H1 (cell line): ENCODE results near the gene TRDN. TPM values are rescaled to one million over a fixed set of nuclear protein-coding genes. Genes with fewer than 3 reads are reported as not detected.

ENCODE experiments used
- POLR2A ChIP-seq, 2 experiments: IDR thresholded peaks; 1 replicate in 1 of 2; 2 replicates in 1 of 2; pipeline ENCODE4 v1.6.1; 2011; ENCODE audit warnings: low read depth in 2 of 2, low read length in 2 of 2, mild to moderate bottlenecking in 2 of 2; ENCODE audit errors: control extremely low read depth in 1 of 2
- RAD21 ChIP-seq, 2 experiments: IDR thresholded peaks in 1 of 2; conservative IDR thresholded peaks in 1 of 2; 2 replicates each; pipeline ENCODE4 v1.6.1; 2011; ENCODE audit warnings: low read depth in 2 of 2, low read length in 2 of 2, improper control_type of control experiment in 1 of 2, inconsistent platforms in 1 of 2, mild to moderate bottlenecking in 1 of 2, moderate library complexity in 1 of 2
- SP2 ChIP-seq: IDR thresholded peaks from 2 replicates; pipeline ENCODE4 v1.6.1; 2012; ENCODE audit warnings: mild to moderate bottlenecking, low read length, inconsistent platforms
- polyA plus RNA-seq, 7 experiments: library from polyadenylated mRNA; depleted of rRNA in 3 of 7; stranded (reverse) in 5 of 7; unstranded in 2 of 7; fragments of >200 nt in 5 of 7; fragments of 200-250 nt in 2 of 7; gene quantifications; 1 replicate in 5 of 7; 2 replicates in 1 of 7; 4 replicates in 1 of 7; pipeline versions ENCODE4 v1.2.1 to v1.2.3, GENCODE V29; 2011 to 2013; ENCODE audit warnings: missing spikeins in 2 of 7, mixed read lengths in 2 of 7
- total RNA-seq: library from RNA; stranded (reverse); fragmentation: NEBNext Ultra II Directional; extraction: Animal tissue kit (Norgen Biotek cat#: 25700); gene quantifications from 2 replicates; pipeline ENCODE4 v1.2.1, GENCODE V29; 2021
- TF ChIP-seq, protein P1 (sequence below): fragments of 300-600 bp; sonication (generic); IDR thresholded peaks from 2 replicates; pipeline ENCODE4 v1.7.1; 2012; ENCODE audit warnings: low read length, moderate library complexity, mild to moderate bottlenecking, inconsistent platforms; ENCODE audit not compliant: insufficient replicate concordance
- TF ChIP-seq, protein P2 (sequence below), 3 experiments: IDR thresholded peaks; 1 replicate in 2 of 3; 2 replicates in 1 of 3; pipeline versions ENCODE4 v1.5.1 to v1.6.1; 2011; ENCODE audit warnings: low read length in 3 of 3, mild to moderate bottlenecking in 3 of 3, inconsistent platforms in 2 of 3, low read depth in 1 of 3, moderate library complexity in 1 of 3; ENCODE audit not compliant: insufficient read depth in 1 of 3; ENCODE audit errors: control extremely low read depth in 1 of 3
- TF ChIP-seq, protein P3 (sequence below): IDR thresholded peaks from 2 replicates; pipeline ENCODE4 v1.6.1; 2011; ENCODE audit warnings: low read depth, mild to moderate bottlenecking, low read length; ENCODE audit not compliant: insufficient read depth
- TF ChIP-seq, protein P4 (sequence below): IDR thresholded peaks from 2 replicates; pipeline ENCODE4 v1.6.1; 2011; ENCODE audit warnings: low read length, improper control_type of control experiment

The TRDN gene
- total and polyA plus RNA-seq, 2 of the 8 experiments (the other 6 are each of a cell fraction or from before 2014, with no cell fraction given) = 1.6 to 41.6 TPM

GRCh38 chr6:123332070-123332469 is 304.7 kb downstream of the TRDN start (continued):
- TF ChIP-seq, protein P1, sequence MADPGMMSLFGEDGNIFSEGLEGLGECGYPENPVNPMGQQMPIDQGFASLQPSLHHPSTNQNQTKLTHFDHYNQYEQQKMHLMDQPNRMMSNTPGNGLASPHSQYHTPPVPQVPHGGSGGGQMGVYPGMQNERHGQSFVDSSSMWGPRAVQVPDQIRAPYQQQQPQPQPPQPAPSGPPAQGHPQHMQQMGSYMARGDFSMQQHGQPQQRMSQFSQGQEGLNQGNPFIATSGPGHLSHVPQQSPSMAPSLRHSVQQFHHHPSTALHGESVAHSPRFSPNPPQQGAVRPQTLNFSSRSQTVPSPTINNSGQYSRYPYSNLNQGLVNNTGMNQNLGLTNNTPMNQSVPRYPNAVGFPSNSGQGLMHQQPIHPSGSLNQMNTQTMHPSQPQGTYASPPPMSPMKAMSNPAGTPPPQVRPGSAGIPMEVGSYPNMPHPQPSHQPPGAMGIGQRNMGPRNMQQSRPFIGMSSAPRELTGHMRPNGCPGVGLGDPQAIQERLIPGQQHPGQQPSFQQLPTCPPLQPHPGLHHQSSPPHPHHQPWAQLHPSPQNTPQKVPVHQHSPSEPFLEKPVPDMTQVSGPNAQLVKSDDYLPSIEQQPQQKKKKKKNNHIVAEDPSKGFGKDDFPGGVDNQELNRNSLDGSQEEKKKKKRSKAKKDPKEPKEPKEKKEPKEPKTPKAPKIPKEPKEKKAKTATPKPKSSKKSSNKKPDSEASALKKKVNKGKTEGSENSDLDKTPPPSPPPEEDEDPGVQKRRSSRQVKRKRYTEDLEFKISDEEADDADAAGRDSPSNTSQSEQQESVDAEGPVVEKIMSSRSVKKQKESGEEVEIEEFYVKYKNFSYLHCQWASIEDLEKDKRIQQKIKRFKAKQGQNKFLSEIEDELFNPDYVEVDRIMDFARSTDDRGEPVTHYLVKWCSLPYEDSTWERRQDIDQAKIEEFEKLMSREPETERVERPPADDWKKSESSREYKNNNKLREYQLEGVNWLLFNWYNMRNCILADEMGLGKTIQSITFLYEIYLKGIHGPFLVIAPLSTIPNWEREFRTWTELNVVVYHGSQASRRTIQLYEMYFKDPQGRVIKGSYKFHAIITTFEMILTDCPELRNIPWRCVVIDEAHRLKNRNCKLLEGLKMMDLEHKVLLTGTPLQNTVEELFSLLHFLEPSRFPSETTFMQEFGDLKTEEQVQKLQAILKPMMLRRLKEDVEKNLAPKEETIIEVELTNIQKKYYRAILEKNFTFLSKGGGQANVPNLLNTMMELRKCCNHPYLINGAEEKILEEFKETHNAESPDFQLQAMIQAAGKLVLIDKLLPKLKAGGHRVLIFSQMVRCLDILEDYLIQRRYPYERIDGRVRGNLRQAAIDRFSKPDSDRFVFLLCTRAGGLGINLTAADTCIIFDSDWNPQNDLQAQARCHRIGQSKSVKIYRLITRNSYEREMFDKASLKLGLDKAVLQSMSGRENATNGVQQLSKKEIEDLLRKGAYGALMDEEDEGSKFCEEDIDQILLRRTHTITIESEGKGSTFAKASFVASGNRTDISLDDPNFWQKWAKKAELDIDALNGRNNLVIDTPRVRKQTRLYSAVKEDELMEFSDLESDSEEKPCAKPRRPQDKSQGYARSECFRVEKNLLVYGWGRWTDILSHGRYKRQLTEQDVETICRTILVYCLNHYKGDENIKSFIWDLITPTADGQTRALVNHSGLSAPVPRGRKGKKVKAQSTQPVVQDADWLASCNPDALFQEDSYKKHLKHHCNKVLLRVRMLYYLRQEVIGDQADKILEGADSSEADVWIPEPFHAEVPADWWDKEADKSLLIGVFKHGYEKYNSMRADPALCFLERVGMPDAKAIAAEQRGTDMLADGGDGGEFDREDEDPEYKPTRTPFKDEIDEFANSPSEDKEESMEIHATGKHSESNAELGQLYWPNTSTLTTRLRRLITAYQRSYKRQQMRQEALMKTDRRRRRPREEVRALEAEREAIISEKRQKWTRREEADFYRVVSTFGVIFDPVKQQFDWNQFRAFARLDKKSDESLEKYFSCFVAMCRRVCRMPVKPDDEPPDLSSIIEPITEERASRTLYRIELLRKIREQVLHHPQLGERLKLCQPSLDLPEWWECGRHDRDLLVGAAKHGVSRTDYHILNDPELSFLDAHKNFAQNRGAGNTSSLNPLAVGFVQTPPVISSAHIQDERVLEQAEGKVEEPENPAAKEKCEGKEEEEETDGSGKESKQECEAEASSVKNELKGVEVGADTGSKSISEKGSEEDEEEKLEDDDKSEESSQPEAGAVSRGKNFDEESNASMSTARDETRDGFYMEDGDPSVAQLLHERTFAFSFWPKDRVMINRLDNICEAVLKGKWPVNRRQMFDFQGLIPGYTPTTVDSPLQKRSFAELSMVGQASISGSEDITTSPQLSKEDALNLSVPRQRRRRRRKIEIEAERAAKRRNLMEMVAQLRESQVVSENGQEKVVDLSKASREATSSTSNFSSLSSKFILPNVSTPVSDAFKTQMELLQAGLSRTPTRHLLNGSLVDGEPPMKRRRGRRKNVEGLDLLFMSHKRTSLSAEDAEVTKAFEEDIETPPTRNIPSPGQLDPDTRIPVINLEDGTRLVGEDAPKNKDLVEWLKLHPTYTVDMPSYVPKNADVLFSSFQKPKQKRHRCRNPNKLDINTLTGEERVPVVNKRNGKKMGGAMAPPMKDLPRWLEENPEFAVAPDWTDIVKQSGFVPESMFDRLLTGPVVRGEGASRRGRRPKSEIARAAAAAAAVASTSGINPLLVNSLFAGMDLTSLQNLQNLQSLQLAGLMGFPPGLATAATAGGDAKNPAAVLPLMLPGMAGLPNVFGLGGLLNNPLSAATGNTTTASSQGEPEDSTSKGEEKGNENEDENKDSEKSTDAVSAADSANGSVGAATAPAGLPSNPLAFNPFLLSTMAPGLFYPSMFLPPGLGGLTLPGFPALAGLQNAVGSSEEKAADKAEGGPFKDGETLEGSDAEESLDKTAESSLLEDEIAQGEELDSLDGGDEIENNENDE = no peak
- TF ChIP-seq SP2 (no peak), POLR2A (IDR thresholded peaks at IDR 0.05; ENCODE audit: control extremely low read depth in 1 of 2, low read depth in 2 of 2, low read length in 2 of 2) (no peak), RAD21 (IDR thresholded peaks at IDR 0.05 in 1 of 2, conservative IDR thresholded peaks at IDR 0.05 in 1 of 2; ENCODE audit: low read depth in 2 of 2, low read length in 2 of 2) (no peak)
- TF ChIP-seq, protein P2, sequence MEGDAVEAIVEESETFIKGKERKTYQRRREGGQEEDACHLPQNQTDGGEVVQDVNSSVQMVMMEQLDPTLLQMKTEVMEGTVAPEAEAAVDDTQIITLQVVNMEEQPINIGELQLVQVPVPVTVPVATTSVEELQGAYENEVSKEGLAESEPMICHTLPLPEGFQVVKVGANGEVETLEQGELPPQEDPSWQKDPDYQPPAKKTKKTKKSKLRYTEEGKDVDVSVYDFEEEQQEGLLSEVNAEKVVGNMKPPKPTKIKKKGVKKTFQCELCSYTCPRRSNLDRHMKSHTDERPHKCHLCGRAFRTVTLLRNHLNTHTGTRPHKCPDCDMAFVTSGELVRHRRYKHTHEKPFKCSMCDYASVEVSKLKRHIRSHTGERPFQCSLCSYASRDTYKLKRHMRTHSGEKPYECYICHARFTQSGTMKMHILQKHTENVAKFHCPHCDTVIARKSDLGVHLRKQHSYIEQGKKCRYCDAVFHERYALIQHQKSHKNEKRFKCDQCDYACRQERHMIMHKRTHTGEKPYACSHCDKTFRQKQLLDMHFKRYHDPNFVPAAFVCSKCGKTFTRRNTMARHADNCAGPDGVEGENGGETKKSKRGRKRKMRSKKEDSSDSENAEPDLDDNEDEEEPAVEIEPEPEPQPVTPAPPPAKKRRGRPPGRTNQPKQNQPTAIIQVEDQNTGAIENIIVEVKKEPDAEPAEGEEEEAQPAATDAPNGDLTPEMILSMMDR (IDR thresholded peaks at IDR 0.05; ENCODE audit: control extremely low read depth in 1 of 3, insufficient read depth in 1 of 3, low read depth in 1 of 3, low read length in 3 of 3) = no peak
- TF ChIP-seq, protein P3, sequence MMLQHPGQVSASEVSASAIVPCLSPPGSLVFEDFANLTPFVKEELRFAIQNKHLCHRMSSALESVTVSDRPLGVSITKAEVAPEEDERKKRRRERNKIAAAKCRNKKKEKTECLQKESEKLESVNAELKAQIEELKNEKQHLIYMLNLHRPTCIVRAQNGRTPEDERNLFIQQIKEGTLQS = no peak
- TF ChIP-seq, protein P4, sequence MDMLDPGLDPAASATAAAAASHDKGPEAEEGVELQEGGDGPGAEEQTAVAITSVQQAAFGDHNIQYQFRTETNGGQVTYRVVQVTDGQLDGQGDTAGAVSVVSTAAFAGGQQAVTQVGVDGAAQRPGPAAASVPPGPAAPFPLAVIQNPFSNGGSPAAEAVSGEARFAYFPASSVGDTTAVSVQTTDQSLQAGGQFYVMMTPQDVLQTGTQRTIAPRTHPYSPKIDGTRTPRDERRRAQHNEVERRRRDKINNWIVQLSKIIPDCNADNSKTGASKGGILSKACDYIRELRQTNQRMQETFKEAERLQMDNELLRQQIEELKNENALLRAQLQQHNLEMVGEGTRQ = no peak
